Measurements from ENCODE around the gene PRSS21.

DNA sequence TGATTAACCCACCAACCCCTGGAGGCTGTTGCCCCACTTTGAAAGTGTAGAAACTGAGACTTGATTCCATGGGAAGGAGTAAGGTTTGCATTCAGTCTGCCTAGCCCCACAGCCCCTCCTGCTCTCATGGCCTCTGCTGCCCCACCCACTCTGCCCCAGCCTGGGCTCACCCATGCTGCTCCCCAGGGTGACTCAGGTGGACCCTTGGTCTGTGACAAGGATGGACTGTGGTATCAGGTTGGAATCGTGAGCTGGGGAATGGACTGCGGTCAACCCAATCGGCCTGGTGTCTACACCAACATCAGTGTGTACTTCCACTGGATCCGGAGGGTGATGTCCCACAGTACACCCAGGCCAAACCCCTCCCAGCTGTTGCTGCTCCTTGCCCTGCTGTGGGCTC lies 12.3 kb upstream of the PRSS21 start:
- TF ChIP-seq ARNT (IDR thresholded peaks at IDR 0.05) (no peak), SP1 (IDR thresholded peaks at IDR 0.05) (no peak), FOXK2 (IDR thresholded peaks at IDR 0.05) (no peak), ELF4 (IDR thresholded peaks at IDR 0.05) (no peak), TARDBP (IDR thresholded peaks at IDR 0.05) (no peak), BHLHE40 (IDR thresholded peaks at IDR 0.05; ENCODE audit: borderline replicate concordance) (no peak), FOXM1 (IDR thresholded peaks at IDR 0.05; ENCODE audit: borderline replicate concordance) (no peak), PKNOX1 (IDR thresholded peaks at IDR 0.05) (no peak), SUZ12 (IDR thresholded peaks at IDR 0.05) (no peak), L3MBTL2 (conservative IDR thresholded peaks at IDR 0.05) (no peak), FOXA1 (IDR thresholded peaks at IDR 0.05) (no peak), ZNF384 (IDR thresholded peaks at IDR 0.05) (no peak), NFRKB (IDR thresholded peaks at IDR 0.05) (no peak), LEF1 (IDR thresholded peaks at IDR 0.05; ENCODE audit: borderline replicate concordance) (no peak)
